Endothelial cell of umbilical vein (primary cell): ENCODE data around the gene ATP2B2. TPM values are rescaled to one million over a fixed set of nuclear protein-coding genes. Genes with fewer than 3 reads are reported as not detected.

Experiments used
- BruUV-seq: library from RNA; stranded (reverse); fragments of 400-500 nt; replicated peaks from 2 replicates; lab custom pipeline; 2021; lab: Mats Ljungman, UMichigan
- CTCF ChIA-PET: fragments of 300-600, 350-600 bp; sonication (Branson Sonifier 250); formaldehyde crosslinking; loops from one replicate; lab custom pipeline; 2021; ENCODE audit warnings: antibody characterized with exemption, inconsistent platforms; lab: Charles Lee
- POLR2A ChIA-PET: fragments of 300-600, 350-600 bp; sonication (Branson Sonifier 250); formaldehyde crosslinking; loops from one replicate; lab custom pipeline; 2021; ENCODE audit warnings: antibody characterized with exemption, inconsistent platforms; lab: Charles Lee
- DNase-seq: peaks from one replicate; pipeline ENCODE4 v3.0.0-alpha.2; 2011; ENCODE audit warnings: low read depth, low spot score
- FAIRE-seq: peaks from 2 replicates; lab custom pipeline; 2011; peaks lifted over from hg19 to GRCh38; lab: Jason Lieb, UNC
- H2AFZ ChIP-seq: 2 replicates; pipeline ENCODE4 v1.6.0; 2012; ENCODE audit warnings: low read depth, low read length, control low read depth, inconsistent platforms
- H3K27ac ChIP-seq: 2 replicates; pipeline ENCODE4 v1.5.1; 2011; ENCODE audit warnings: low read depth, mild to moderate bottlenecking, control low read depth, low read length, moderate library complexity; ENCODE audit not compliant: insufficient read depth
- H3K27me3 ChIP-seq, 2 experiments: 2 replicates each; pipeline versions ENCODE4 v1.6.0 to v1.6.1; 2011; ENCODE audit warnings: low read length in 2 of 2, mixed read lengths in 1 of 2; ENCODE audit not compliant: control insufficient read depth in 2 of 2, insufficient read depth in 2 of 2
- H3K36me3 ChIP-seq, 2 experiments: 2 replicates in 1 of 2; 3 replicates in 1 of 2; pipeline ENCODE4 v1.5.1; 2011; ENCODE audit warnings: low read length in 2 of 2, mild to moderate bottlenecking in 1 of 2, moderate library complexity in 1 of 2; ENCODE audit not compliant: control insufficient read depth in 2 of 2, insufficient read depth in 2 of 2; ENCODE audit errors: extremely low read depth in 1 of 2
- H3K4me1 ChIP-seq: 3 replicates; pipeline ENCODE4 v1.5.1; 2011; ENCODE audit warnings: mild to moderate bottlenecking, low read length; ENCODE audit not compliant: control insufficient read depth, insufficient read depth; ENCODE audit errors: extremely low read depth
- H3K4me2 ChIP-seq: 2 replicates; pipeline ENCODE4 v1.6.1; 2011; ENCODE audit warnings: low read length, control low read depth, mixed read lengths; ENCODE audit not compliant: insufficient read depth
- H3K4me3 ChIP-seq, 3 experiments: fragments of 200-600 bp in 1 of 3; sonication (generic), shearing (Covaris generic) in 1 of 3; replicated peaks in 1 of 3; 2 replicates each; pipeline ENCODE4 v1.5.1; 2011 to 2016; ENCODE audit warnings: control low read depth in 3 of 3, low read length in 3 of 3, mild to moderate bottlenecking in 2 of 3, inconsistent platforms in 1 of 3, low read depth in 1 of 3, moderate library complexity in 1 of 3; ENCODE audit not compliant: insufficient read depth in 1 of 3
- H3K79me2 ChIP-seq: 2 replicates; pipeline ENCODE4 v1.6.0; 2012; ENCODE audit warnings: low read length, inconsistent platforms; ENCODE audit not compliant: control insufficient read depth, insufficient read depth
- H3K9ac ChIP-seq: replicated peaks from 2 replicates; pipeline ENCODE3; 2011; ENCODE audit warnings: low read length, control low read depth; ENCODE audit not compliant: insufficient read depth; ENCODE audit errors: extremely low read depth
- H3K9me1 ChIP-seq: replicated peaks from 3 replicates; pipeline ENCODE4 v1.6.0; 2011; ENCODE audit warnings: mild to moderate bottlenecking, low read length; ENCODE audit not compliant: control insufficient read depth, insufficient read depth; ENCODE audit errors: extremely low read depth
- H3K9me3 ChIP-seq: replicated peaks from 2 replicates; pipeline ENCODE4 v1.5.1; 2012; ENCODE audit warnings: low read length, inconsistent platforms; ENCODE audit not compliant: control insufficient read depth, insufficient read depth
- H4K20me1 ChIP-seq: replicated peaks from 2 replicates; pipeline ENCODE3; 2011; ENCODE audit warnings: mild to moderate bottlenecking, low read length; ENCODE audit not compliant: control insufficient read depth, insufficient read depth; ENCODE audit errors: extremely low read depth
- CTCF ChIP-seq, 2 donors: IDR thresholded peaks; 1 replicate in 1 of 2; 2 replicates in 1 of 2; pipeline ENCODE4 v1.5.1; 2011; ENCODE audit warnings: low read length in 2 of 2, mild to moderate bottlenecking in 2 of 2, moderate library complexity in 2 of 2, control low read depth in 1 of 2, inconsistent platforms in 1 of 2, low read depth in 1 of 2; ENCODE audit not compliant: insufficient read depth in 1 of 2; ENCODE audit errors: extremely low read depth in 1 of 2
- EZH2 ChIP-seq: IDR thresholded peaks from 2 replicates; pipeline ENCODE4 v1.6.1; 2012; ENCODE audit warnings: borderline replicate concordance, low read depth, mild to moderate bottlenecking, moderate library complexity, low read length, inconsistent platforms; ENCODE audit not compliant: severe bottlenecking
- FOS ChIP-seq: IDR thresholded peaks from 2 replicates; pipeline ENCODE4 v1.6.1; 2011; ENCODE audit warnings: mild to moderate bottlenecking, low read length, moderate library complexity, borderline replicate concordance; ENCODE audit not compliant: insufficient read depth
- GATA2 ChIP-seq: IDR thresholded peaks from 2 replicates; pipeline ENCODE4 v1.7.0; 2011; ENCODE audit warnings: low read depth, mild to moderate bottlenecking, moderate library complexity, mixed read lengths, low read length; ENCODE audit not compliant: insufficient read length, insufficient read depth
- JUN ChIP-seq: IDR thresholded peaks from 2 replicates; pipeline ENCODE4 v1.6.1; 2011; ENCODE audit warnings: borderline replicate concordance, low read depth; ENCODE audit not compliant: insufficient read length, insufficient read depth
- MYC ChIP-seq: IDR thresholded peaks from one replicate; pipeline ENCODE4 v1.6.1; 2011; ENCODE audit warnings: mild to moderate bottlenecking, low read depth, low read length
- POLR2A ChIP-seq: IDR thresholded peaks from 2 replicates; pipeline ENCODE4 v1.6.1; 2012; ENCODE audit warnings: low read depth, mild to moderate bottlenecking, control low read depth, low read length
- POLR2AphosphoS5 ChIP-seq: IDR thresholded peaks from 2 replicates; pipeline ENCODE4 v1.6.1; 2012; ENCODE audit warnings: low read depth, mild to moderate bottlenecking, control low read depth, low read length, moderate library complexity; ENCODE audit not compliant: insufficient read depth
- dilution Hi-C: fragments of 300-500 bp; cut with MboI; formaldehyde crosslinking; loops from one replicate; pipeline ENCODE4 v1.15.0; 2019; ENCODE audit warnings: low sequenced_read_pairs; ENCODE audit not compliant: extremely low pct_ligation_motif_present
- intact Hi-C: fragments of 100-400 bp; cut with micrococcal nuclease; formaldehyde crosslinking; loops from one replicate; pipeline ENCODE4 v1.10.0; 2022
- polyA plus RNA-seq, 4 experiments: library from polyadenylated mRNA; depleted of rRNA in 3 of 4; stranded (reverse) in 3 of 4; unstranded in 1 of 4; fragments of >200 nt; gene quantifications; 2 replicates each; pipeline versions ENCODE4 v1.2.1 to v1.2.3, GENCODE V29; 2011 to 2012; ENCODE audit warnings: missing spikeins in 1 of 4
- total RNA-seq: library from RNA; stranded (reverse); gene quantifications from 2 replicates; pipeline ENCODE4 v1.2.3, GENCODE V29; 2021
- TF ChIP-seq, protein P1 (sequence below): IDR thresholded peaks from 2 replicates; pipeline ENCODE4 v1.6.1; 2011; ENCODE audit not compliant: insufficient read depth, insufficient read length

ATP2B2 gene
- total and polyA plus RNA-seq, 2 donors (not counting 3 experiments of a cell fraction or from before 2014, with no cell fraction given) = not detected

- Histone ChIP-seq H2AFZ (no peak overlapping the region), H3K9me1 (no peaks in the 10 kb centered on the region), H3K9me3 (no peaks in the 10 kb centered on the region), H3K79me2 (no peaks in the 10 kb centered on the region), H3K4me3 (no peak overlapping the region), H3K4me1 (no peaks in the 10 kb centered on the region), H3K4me2 (no peak overlapping the region), H3K27me3 (peaks cover 27 to 44% of the 10 kb centered on the region in 2 experiments), H3K36me3 (no peaks in the 10 kb centered on the region), H4K20me1 (no peaks in the 10 kb centered on the region), H3K9ac (no peak overlapping the region), H3K27ac (no peak overlapping the region)
- no peak for TF ChIP-seq POLR2AphosphoS5
- TF ChIP-seq POLR2A = no peak
- no TSS peak for BruUV-seq
- FAIRE-seq (no peak), DNase-seq (no peak)
- intact Hi-C loops = no loop called here
- ChIA-PET POLR2A (no interaction called here), CTCF (interaction anchor here (0.8 to 2.4 kb wide), 3 partner anchors 8 to 14 kb away, joined by 4 to 9 read pairs (median 9); no protein-coding TSS in a partner anchor)
- dilution Hi-C loops = no loop called here
These were observed 175.1 kb downstream of the ATP2B2 start for GRCh38 chr3:10330319-10330718.

GRCh38 chr3:10329495-10330015 is 175.8 kb downstream of the ATP2B2 start:
- no peak for TF ChIP-seq CTCF (IDR thresholded peaks at IDR 0.05; ENCODE audit: extremely low read depth in 1 of 2, insufficient read depth in 1 of 2, low read depth in 1 of 2, low read length in 2 of 2)
- no peak for TF ChIP-seq POLR2A
- no peak for TF ChIP-seq POLR2AphosphoS5
- TF ChIP-seq GATA2 = no peak
- TF ChIP-seq MYC = no peak
- TF ChIP-seq JUN = no peak
- TF ChIP-seq, protein P1, sequence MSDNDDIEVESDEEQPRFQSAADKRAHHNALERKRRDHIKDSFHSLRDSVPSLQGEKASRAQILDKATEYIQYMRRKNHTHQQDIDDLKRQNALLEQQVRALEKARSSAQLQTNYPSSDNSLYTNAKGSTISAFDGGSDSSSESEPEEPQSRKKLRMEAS = no peak
- TF ChIP-seq EZH2 = no peak
- TF ChIP-seq FOS = no peak
- no peaks in the 10 kb centered on the region for H3K9me3 ChIP-seq
- ChIA-PET CTCF (interaction anchor here (2.4 kb wide), 1 partner anchor 7 kb away, joined by 9 read pairs; no protein-coding TSS in a partner anchor), POLR2A (no interaction called here)
- no peaks in the 10 kb centered on the region for H3K79me2 ChIP-seq
- no peak overlapping the region for H3K4me3 ChIP-seq
- H3K9me1 ChIP-seq = no peaks in the 10 kb centered on the region
- DNase-seq = no peak
- no peak for FAIRE-seq
- intact Hi-C loops = no loop called here
- no peak overlapping the region for H2AFZ ChIP-seq
- no TSS peak for BruUV-seq
- H3K27me3 ChIP-seq = peaks cover 29 to 44% of the 10 kb centered on the region in 2 experiments
- H3K36me3 ChIP-seq = no peaks in the 10 kb centered on the region
- H3K4me2 ChIP-seq = no peak overlapping the region
- no peaks in the 10 kb centered on the region for H4K20me1 ChIP-seq
- no peak overlapping the region for H3K9ac ChIP-seq
- no peaks in the 10 kb centered on the region for H3K4me1 ChIP-seq
- no peak overlapping the region for H3K27ac ChIP-seq
- dilution Hi-C loops = no loop called here
